ENCODE results near the gene SMIM32. TPM values are rescaled to one million over a fixed set of nuclear protein-coding genes. Genes with fewer than 3 reads are reported as not detected.

Gene SMIM32
- polyA plus RNA-seq, 1 donor from 2014 or later, result 3.6 TPM

DNA sequence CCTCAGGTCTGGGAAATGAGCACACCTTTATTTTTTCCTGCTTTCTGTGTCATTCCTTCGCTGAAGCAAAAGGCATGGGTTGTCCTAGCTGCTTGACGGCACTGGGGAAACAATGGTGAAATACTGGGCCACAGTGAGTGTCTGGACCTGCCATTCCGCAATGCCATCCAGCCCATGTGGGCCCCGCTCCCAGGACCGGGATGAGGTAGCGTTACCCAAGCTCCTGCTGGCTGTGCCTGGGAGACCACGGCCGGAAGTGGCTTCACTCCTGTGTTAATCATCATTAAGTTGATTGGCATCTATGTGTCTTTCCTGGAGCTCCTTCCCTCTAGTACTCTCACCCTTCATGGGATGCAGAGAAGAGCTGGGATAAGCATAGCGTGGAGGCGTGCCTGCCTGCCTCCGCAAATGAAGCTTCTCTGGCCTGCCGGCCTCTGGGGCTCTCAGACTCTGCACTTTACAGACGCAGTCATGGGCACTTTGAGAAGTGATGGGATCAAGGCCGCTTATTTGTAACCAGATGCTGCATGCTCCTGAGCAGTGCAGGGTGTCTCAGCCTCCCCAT is 16.5 kb upstream of the SMIM32 start:
- no peaks in the 10 kb centered on the region for H3K79me2 ChIP-seq (replicated peaks; ENCODE audit: insufficient read depth, low read length)
- H2AFZ ChIP-seq (ENCODE audit: low read depth, low read length), result no peak overlapping the region
- no peaks in the 10 kb centered on the region for H3K9me3 ChIP-seq (ENCODE audit: low read length)
- H3K27ac ChIP-seq (ENCODE audit: low read length), result no peak overlapping the region
- no peaks in the 10 kb centered on the region for H3K27me3 ChIP-seq (ENCODE audit: insufficient read depth, low read depth, low read length)
- no peaks in the 10 kb centered on the region for H3K9me2 ChIP-seq (ENCODE audit: insufficient read depth, low read length)
- H3K36me3 ChIP-seq (ENCODE audit: insufficient read depth, low read length), result no peaks in the 10 kb centered on the region
- no peaks in the 10 kb centered on the region for H3F3A ChIP-seq (ENCODE audit: insufficient read depth, low read length, poor library complexity, severe bottlenecking)
- no peak overlapping the region for H3K4me3 ChIP-seq (ENCODE audit: low read length)
- H3K4me2 ChIP-seq (ENCODE audit: low read length), result no peak overlapping the region
- H3K9ac ChIP-seq (ENCODE audit: low read length), result no peak overlapping the region
- TF ChIP-seq, protein P1, sequence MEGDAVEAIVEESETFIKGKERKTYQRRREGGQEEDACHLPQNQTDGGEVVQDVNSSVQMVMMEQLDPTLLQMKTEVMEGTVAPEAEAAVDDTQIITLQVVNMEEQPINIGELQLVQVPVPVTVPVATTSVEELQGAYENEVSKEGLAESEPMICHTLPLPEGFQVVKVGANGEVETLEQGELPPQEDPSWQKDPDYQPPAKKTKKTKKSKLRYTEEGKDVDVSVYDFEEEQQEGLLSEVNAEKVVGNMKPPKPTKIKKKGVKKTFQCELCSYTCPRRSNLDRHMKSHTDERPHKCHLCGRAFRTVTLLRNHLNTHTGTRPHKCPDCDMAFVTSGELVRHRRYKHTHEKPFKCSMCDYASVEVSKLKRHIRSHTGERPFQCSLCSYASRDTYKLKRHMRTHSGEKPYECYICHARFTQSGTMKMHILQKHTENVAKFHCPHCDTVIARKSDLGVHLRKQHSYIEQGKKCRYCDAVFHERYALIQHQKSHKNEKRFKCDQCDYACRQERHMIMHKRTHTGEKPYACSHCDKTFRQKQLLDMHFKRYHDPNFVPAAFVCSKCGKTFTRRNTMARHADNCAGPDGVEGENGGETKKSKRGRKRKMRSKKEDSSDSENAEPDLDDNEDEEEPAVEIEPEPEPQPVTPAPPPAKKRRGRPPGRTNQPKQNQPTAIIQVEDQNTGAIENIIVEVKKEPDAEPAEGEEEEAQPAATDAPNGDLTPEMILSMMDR (IDR thresholded peaks at IDR 0.05; ENCODE audit: poor library complexity, severe bottlenecking), result no peak
- TF ChIP-seq SMC3 (conservative IDR thresholded peaks at IDR 0.05; ENCODE audit: poor library complexity), result no peak
- no peak for TF ChIP-seq POLR2AphosphoS5 (IDR thresholded peaks at IDR 0.05)
- TF ChIP-seq EP300 (conservative IDR thresholded peaks at IDR 0.05; ENCODE audit: poor library complexity, severe bottlenecking), result no peak
- no peak for TF ChIP-seq TAF1 (IDR thresholded peaks at IDR 0.05; ENCODE audit: low read depth)
- TF ChIP-seq, protein P2, sequence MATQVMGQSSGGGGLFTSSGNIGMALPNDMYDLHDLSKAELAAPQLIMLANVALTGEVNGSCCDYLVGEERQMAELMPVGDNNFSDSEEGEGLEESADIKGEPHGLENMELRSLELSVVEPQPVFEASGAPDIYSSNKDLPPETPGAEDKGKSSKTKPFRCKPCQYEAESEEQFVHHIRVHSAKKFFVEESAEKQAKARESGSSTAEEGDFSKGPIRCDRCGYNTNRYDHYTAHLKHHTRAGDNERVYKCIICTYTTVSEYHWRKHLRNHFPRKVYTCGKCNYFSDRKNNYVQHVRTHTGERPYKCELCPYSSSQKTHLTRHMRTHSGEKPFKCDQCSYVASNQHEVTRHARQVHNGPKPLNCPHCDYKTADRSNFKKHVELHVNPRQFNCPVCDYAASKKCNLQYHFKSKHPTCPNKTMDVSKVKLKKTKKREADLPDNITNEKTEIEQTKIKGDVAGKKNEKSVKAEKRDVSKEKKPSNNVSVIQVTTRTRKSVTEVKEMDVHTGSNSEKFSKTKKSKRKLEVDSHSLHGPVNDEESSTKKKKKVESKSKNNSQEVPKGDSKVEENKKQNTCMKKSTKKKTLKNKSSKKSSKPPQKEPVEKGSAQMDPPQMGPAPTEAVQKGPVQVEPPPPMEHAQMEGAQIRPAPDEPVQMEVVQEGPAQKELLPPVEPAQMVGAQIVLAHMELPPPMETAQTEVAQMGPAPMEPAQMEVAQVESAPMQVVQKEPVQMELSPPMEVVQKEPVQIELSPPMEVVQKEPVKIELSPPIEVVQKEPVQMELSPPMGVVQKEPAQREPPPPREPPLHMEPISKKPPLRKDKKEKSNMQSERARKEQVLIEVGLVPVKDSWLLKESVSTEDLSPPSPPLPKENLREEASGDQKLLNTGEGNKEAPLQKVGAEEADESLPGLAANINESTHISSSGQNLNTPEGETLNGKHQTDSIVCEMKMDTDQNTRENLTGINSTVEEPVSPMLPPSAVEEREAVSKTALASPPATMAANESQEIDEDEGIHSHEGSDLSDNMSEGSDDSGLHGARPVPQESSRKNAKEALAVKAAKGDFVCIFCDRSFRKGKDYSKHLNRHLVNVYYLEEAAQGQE (IDR thresholded peaks at IDR 0.05; ENCODE audit: borderline replicate concordance), result no peak
- no peak for TF ChIP-seq RAD21 (conservative IDR thresholded peaks at IDR 0.05)
- no peak for TF ChIP-seq EZH2 (IDR thresholded peaks at IDR 0.05; ENCODE audit: borderline replicate concordance, insufficient read depth, low read length, poor library complexity, severe bottlenecking)
- no peak for TF ChIP-seq MXI1 (conservative IDR thresholded peaks at IDR 0.05; ENCODE audit: poor library complexity, severe bottlenecking)
- H4K20me1 ChIP-seq (ENCODE audit: insufficient read depth), result no peaks in the 10 kb centered on the region

DNA sequence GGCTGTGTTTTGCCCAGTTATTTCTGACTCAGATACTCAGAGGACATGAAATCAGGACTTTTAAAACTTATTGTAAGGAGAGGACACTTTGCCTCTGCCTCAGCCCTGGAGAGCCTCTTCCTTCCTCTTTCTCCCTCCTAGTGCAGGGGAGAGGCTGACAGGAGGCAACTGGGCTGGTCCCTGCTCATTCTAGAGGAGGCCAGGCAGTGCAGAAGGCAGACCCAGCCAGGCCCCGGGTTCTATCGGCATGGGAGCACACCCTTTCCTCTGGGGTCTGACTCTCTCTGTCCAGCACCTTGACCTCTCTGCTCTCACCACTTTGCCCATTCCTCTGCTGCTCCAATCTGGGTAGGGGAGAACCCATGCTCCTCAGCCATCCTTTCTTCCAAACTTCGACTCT is 16.0 kb upstream of the SMIM32 start:
- H3F3A ChIP-seq (ENCODE audit: insufficient read depth, low read length, poor library complexity, severe bottlenecking), result no peaks in the 10 kb centered on the region
- no peak overlapping the region for H3K9ac ChIP-seq (ENCODE audit: low read length)
- no peaks in the 10 kb centered on the region for H3K9me2 ChIP-seq (ENCODE audit: insufficient read depth, low read length)
- H3K79me2 ChIP-seq (replicated peaks; ENCODE audit: insufficient read depth, low read length), result no peaks in the 10 kb centered on the region
- H3K4me3 ChIP-seq (ENCODE audit: low read length), result no peak overlapping the region
- H3K27ac ChIP-seq (ENCODE audit: low read length), result no peak overlapping the region
- H2AFZ ChIP-seq (ENCODE audit: low read depth, low read length), result no peak overlapping the region
- H3K9me3 ChIP-seq (ENCODE audit: low read length), result no peaks in the 10 kb centered on the region
- H3K36me3 ChIP-seq (ENCODE audit: insufficient read depth, low read length), result no peaks in the 10 kb centered on the region
- no peak overlapping the region for H3K4me2 ChIP-seq (ENCODE audit: low read length)
- H3K27me3 ChIP-seq (ENCODE audit: insufficient read depth, low read depth, low read length), result no peaks in the 10 kb centered on the region
- H4K20me1 ChIP-seq (ENCODE audit: insufficient read depth), result no peaks in the 10 kb centered on the region
- no peak for TF ChIP-seq EZH2 (IDR thresholded peaks at IDR 0.05; ENCODE audit: borderline replicate concordance, insufficient read depth, low read length, poor library complexity, severe bottlenecking)
- TF ChIP-seq, protein P1 (IDR thresholded peaks at IDR 0.05; ENCODE audit: poor library complexity, severe bottlenecking), result no peak
